Measurements from ENCODE around the gene CLPTM1L. TPM values are rescaled to one million over a fixed set of nuclear protein-coding genes. Genes with fewer than 3 reads are reported as not detected.

The CLPTM1L gene
- polyA plus RNA-seq, 2 of the 4 experiments (the other 2 are of a cell fraction) = 171 to 173 TPM

DNA sequence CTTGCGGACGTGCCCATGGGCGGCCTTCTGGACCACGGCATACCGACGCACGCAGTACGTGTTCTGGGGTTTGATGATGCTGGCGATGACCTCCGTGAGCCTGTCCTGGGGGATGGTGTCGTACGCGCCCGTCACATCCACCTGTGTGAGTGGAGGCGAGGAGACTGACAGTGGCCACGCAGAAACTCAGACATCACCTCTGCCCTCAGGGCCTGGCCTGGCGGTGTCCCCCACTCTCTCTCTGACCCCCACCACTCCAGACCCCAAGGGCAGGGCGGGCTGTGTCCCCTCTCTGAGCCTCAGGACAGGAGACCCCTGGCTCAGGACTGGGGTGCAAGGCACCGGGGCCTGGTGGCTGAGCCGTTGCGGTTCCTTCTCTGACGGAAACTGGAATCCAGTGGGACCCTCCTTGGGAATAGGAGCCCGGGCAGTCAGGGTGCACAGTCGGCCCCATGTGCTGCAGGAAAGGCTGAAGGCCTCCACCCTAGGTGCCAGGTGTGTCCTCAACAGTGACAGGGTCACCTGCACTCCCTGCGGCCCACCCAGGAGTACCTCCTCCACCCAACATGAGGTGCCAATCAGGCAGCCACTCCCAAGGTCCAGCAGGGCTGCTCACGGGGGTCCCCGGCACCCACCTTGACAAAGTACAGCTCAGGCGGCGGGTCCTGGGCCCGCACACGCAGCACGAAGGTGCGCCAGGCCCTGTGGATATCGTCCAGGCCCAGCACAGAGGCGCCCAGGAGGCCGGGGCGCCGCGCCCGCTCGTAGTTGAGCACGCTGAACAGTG, 66.0 kb downstream of the CLPTM1L start:
- H3K9me3 ChIP-seq = no peaks in the 10 kb centered on the region
- H3K4me3 ChIP-seq = no peak overlapping the region
- ChIA-PET POLR2A (no interaction called here), CTCF (no interaction called here)
- TF ChIP-seq, protein P1, sequence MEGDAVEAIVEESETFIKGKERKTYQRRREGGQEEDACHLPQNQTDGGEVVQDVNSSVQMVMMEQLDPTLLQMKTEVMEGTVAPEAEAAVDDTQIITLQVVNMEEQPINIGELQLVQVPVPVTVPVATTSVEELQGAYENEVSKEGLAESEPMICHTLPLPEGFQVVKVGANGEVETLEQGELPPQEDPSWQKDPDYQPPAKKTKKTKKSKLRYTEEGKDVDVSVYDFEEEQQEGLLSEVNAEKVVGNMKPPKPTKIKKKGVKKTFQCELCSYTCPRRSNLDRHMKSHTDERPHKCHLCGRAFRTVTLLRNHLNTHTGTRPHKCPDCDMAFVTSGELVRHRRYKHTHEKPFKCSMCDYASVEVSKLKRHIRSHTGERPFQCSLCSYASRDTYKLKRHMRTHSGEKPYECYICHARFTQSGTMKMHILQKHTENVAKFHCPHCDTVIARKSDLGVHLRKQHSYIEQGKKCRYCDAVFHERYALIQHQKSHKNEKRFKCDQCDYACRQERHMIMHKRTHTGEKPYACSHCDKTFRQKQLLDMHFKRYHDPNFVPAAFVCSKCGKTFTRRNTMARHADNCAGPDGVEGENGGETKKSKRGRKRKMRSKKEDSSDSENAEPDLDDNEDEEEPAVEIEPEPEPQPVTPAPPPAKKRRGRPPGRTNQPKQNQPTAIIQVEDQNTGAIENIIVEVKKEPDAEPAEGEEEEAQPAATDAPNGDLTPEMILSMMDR (IDR thresholded peaks at IDR 0.05) = no peak
- TF ChIP-seq, protein P2, sequence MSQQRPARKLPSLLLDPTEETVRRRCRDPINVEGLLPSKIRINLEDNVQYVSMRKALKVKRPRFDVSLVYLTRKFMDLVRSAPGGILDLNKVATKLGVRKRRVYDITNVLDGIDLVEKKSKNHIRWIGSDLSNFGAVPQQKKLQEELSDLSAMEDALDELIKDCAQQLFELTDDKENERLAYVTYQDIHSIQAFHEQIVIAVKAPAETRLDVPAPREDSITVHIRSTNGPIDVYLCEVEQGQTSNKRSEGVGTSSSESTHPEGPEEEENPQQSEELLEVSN (IDR thresholded peaks at IDR 0.05; ENCODE audit: borderline replicate concordance, low read depth) = no peak
- TF ChIP-seq, protein P3, sequence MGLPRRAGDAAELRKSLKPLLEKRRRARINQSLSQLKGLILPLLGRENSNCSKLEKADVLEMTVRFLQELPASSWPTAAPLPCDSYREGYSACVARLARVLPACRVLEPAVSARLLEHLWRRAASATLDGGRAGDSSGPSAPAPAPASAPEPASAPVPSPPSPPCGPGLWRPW (IDR thresholded peaks at IDR 0.05) = no peak
- TF ChIP-seq CHD2 (IDR thresholded peaks at IDR 0.05; ENCODE audit: low read length, partially characterized antibody) = no peak
- no peak for TF ChIP-seq JUNB (IDR thresholded peaks at IDR 0.05)
- no peak for TF ChIP-seq ZFP36 (IDR thresholded peaks at IDR 0.05; ENCODE audit: borderline replicate concordance, partially characterized antibody)
- TF ChIP-seq ZSCAN20 (CRISPR knock-in tag; IDR thresholded peaks at IDR 0.05) = no peak
- no peak for TF ChIP-seq RAD21 (conservative IDR thresholded peaks at IDR 0.05 in 1 of 2, IDR thresholded peaks at IDR 0.05 in 1 of 2)
- TF ChIP-seq GATA3 (IDR thresholded peaks at IDR 0.05; ENCODE audit: borderline replicate concordance) = no peak
- no peak for TF ChIP-seq CBX2 (IDR thresholded peaks at IDR 0.05; ENCODE audit: borderline replicate concordance, low read depth)
- TF ChIP-seq TP53 (CRISPR knock-in tag; IDR thresholded peaks at IDR 0.05) = no peak
- no peak for TF ChIP-seq NPAS2 (CRISPR knock-in tag; IDR thresholded peaks at IDR 0.05; ENCODE audit: borderline replicate concordance)
- TF ChIP-seq HOXB13 (CRISPR knock-in tag; IDR thresholded peaks at IDR 0.05; ENCODE audit: low read depth) = no peak
- TF ChIP-seq RFX5 (IDR thresholded peaks at IDR 0.05) = no peak
- no peak for TF ChIP-seq FOSL2 (IDR thresholded peaks at IDR 0.05)
- no peak for TF ChIP-seq FOSL2 (CRISPR knock-in tag; IDR thresholded peaks at IDR 0.05)
- no peak for TF ChIP-seq HDAC2 (IDR thresholded peaks at IDR 0.05)
- TF ChIP-seq, protein P4, sequence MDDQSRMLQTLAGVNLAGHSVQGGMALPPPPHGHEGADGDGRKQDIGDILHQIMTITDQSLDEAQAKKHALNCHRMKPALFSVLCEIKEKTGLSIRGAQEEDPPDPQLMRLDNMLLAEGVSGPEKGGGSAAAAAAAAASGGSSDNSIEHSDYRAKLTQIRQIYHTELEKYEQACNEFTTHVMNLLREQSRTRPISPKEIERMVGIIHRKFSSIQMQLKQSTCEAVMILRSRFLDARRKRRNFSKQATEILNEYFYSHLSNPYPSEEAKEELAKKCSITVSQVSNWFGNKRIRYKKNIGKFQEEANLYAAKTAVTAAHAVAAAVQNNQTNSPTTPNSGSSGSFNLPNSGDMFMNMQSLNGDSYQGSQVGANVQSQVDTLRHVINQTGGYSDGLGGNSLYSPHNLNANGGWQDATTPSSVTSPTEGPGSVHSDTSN (IDR thresholded peaks at IDR 0.05) = no peak
- no peak for TF ChIP-seq SREBF2 (IDR thresholded peaks at IDR 0.05)
- DNase-seq (ENCODE audit: low read depth in 1 of 2, low spot score in 1 of 2) (no peak), ATAC-seq (no peak), FAIRE-seq (no peak)
- H3K27ac ChIP-seq = no peak overlapping the region
- WGBS (ENCODE audit: missing lambda C conversion rate) = 95% methylated on average over 27 of the region's 42 CpGs
- H3K4me2 ChIP-seq = no peak overlapping the region
- no peaks in the 10 kb centered on the region for H3K4me1 ChIP-seq

DNA sequence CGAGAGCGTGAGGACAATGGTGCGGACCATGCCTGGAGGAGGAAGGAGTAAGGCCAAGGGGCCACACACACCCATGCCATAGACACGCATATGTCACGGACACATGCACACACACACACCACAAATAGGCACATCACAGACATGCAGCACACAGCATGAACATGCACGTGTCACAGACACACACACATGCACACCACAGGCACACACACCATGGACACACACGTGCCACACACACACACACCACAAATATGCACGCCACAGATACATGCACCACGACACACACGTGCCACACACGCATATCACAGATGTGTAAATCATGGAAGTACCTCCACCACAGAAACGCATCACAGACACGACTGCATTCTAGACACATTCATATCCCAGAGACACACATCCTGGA, 66.7 kb downstream of the CLPTM1L start:
- POLR2A ChIA-PET = no interaction called here
- no peak for ATAC-seq
- CTCF ChIA-PET = interaction anchor here (1.0 kb wide), 1 partner anchor 11 kb away, joined by 3 read pairs; no protein-coding TSS in a partner anchor
- TF ChIP-seq CEBPB (IDR thresholded peaks at IDR 0.05) (no peak), NPAS2 (CRISPR knock-in tag; IDR thresholded peaks at IDR 0.05; ENCODE audit: borderline replicate concordance) (no peak), RFX5 (IDR thresholded peaks at IDR 0.05) (no peak), CBX8 (IDR thresholded peaks at IDR 0.05) (no peak), RARB (CRISPR knock-in tag; IDR thresholded peaks at IDR 0.05) (no peak), GATA3 (IDR thresholded peaks at IDR 0.05; ENCODE audit: borderline replicate concordance) (no peak), HDAC2 (IDR thresholded peaks at IDR 0.05) (no peak), KDM1A (IDR thresholded peaks at IDR 0.05; ENCODE audit: low read depth) (no peak), HOXB5 (CRISPR knock-in tag; IDR thresholded peaks at IDR 0.05) (no peak), ZNF302 (CRISPR knock-in tag; IDR thresholded peaks at IDR 0.05) (no peak), NR3C1 (IDR thresholded peaks at IDR 0.05) (no peak), EHMT2 (IDR thresholded peaks at IDR 0.05; ENCODE audit: low read depth) (no peak), ZC3H11A (IDR thresholded peaks at IDR 0.05) (no peak), HEYL (CRISPR knock-in tag; IDR thresholded peaks at IDR 0.05) (no peak)
- TF ChIP-seq, protein P1 (IDR thresholded peaks at IDR 0.05) = no peak
- TF ChIP-seq, protein P3 (IDR thresholded peaks at IDR 0.05) = no peak
- TF ChIP-seq, protein P5, sequence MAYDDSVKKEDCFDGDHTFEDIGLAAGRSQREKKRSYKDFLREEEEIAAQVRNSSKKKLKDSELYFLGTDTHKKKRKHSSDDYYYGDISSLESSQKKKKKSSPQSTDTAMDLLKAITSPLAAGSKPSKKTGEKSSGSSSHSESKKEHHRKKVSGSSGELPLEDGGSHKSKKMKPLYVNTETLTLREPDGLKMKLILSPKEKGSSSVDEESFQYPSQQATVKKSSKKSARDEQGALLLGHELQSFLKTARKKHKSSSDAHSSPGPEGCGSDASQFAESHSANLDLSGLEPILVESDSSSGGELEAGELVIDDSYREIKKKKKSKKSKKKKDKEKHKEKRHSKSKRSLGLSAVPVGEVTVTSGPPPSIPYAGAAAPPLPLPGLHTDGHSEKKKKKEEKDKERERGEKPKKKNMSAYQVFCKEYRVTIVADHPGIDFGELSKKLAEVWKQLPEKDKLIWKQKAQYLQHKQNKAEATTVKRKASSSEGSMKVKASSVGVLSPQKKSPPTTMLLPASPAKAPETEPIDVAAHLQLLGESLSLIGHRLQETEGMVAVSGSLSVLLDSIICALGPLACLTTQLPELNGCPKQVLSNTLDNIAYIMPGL (CRISPR knock-in tag; IDR thresholded peaks at IDR 0.05; ENCODE audit: borderline replicate concordance) = no peak

More for the DNA sequence above, 66.7 kb downstream of the CLPTM1L start:
- FAIRE-seq (no peak), DNase-seq (ENCODE audit: low read depth in 1 of 2, low spot score in 1 of 2) (no peak)
- no peaks in the 10 kb centered on the region for H3K4me1 ChIP-seq
- H3K4me3 ChIP-seq = no peak overlapping the region
- H3K4me2 ChIP-seq = no peak overlapping the region
- WGBS (ENCODE audit: missing lambda C conversion rate) = 97% methylated on average over 13 of the region's 13 CpGs
- H3K27ac ChIP-seq = no peak overlapping the region
- H3K9me3 ChIP-seq = no peaks in the 10 kb centered on the region
